ENCODE results near the gene DUSP2.

DUSP2 gene

DNA sequence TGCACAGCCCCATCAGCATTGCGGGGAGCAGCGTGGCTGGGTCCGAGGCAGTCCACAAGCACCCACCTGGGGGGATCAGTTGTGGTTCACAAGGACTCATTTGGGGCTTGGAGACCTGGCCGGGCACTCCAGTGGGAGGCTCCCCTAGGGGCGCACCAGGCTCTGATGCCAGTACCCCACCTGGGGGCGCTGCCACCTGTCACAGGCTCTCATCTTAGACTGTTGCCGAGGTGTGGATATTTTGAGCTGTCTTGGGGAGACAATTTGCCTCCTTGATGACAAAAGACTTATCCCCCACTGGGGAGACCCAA is 31.9 kb downstream of the DUSP2 start:
- FAIRE-seq = no peak

DNA sequence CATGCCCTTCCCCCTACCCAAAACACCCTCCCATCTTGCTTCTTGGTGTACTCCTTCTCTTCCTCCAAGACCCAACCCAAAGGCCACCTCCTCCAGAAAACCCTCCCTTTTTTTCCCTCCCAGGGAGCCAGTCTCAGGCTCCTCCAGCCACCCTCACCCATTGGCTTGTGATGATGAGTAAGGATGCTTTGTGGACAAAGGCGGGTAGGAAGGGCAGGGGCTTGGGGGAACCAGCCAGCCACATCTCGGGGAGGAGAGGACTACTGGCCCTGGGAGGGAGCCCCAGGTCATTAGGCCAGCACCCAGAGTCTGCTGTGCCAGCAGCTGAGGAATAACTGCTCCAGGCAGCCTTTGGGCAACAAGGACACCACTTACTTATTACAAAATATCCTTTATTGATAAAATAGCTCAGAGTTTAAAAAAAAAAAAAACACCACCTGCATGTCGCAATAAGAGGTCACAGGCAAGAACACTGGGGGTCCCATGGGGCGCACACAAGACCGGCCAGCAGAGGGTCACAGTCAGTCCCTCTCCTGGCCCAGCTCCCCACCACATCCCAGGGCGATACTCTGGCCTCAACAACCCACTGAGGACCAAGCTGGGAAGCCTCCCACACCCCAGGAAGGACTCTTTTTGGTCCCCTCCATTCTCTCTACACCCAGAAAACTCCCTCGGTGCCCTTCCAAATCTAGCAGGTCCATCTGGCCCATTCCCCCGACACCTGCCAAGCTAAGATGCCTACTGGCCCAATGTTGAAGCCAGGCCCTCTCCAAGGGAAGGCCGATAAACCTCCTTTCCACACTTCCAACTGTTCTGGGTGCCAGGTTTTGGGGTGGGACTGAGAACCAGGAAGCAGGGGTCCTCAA is 32.5 kb downstream of the DUSP2 start:
- no peak for FAIRE-seq

DNA sequence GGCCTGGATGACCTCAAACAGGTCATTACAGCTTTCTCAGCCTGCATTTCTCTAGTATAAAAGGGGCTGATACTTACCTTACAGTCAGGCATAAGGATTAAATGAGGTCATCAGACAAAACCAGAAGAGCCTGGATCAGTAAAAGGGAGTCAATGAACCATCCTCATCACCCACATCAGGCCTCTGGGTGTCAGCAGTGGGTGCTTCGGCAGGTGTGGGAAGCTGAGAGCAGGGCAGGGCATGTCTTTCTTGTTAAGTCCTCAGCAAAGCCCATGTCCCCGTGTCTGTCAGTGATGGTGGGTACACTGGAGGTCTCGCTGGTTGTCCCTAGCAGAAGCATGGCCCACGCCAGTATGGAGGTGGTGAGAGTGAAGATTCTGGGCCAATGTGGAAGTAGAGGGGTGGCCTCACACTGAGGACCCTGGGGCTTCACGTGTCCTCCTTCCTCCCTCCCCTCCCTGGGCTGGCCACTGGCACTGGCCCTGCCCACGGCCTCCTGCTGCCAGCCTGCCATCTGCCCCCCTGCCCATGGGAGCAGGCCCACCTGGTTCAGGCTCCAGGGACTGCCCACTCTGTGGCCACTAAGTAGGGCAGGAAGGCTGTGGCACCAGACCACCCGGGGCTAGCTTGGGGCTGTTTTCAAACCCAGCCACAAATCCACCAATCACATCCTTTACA is 33.3 kb downstream of the DUSP2 start:
- no peak for FAIRE-seq

DNA sequence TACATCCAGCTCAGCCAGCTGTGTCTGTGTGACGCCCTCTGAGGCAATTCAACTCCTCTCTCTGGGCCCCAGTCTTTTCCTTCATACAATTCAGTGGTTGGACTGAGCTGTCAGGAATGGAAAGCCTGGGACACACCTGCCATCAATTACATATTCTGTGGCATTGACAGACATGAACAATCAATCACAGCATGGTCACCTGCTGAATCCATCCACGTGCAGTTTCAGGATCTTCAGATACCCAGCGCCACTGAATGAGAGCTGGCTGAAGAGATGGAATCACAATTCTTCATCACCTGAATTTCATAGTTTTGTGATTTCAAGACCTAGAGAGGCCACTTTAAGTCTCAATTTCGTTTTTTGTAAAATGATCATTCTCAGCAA is 34.0 kb downstream of the DUSP2 start:
- no peak for FAIRE-seq

DNA sequence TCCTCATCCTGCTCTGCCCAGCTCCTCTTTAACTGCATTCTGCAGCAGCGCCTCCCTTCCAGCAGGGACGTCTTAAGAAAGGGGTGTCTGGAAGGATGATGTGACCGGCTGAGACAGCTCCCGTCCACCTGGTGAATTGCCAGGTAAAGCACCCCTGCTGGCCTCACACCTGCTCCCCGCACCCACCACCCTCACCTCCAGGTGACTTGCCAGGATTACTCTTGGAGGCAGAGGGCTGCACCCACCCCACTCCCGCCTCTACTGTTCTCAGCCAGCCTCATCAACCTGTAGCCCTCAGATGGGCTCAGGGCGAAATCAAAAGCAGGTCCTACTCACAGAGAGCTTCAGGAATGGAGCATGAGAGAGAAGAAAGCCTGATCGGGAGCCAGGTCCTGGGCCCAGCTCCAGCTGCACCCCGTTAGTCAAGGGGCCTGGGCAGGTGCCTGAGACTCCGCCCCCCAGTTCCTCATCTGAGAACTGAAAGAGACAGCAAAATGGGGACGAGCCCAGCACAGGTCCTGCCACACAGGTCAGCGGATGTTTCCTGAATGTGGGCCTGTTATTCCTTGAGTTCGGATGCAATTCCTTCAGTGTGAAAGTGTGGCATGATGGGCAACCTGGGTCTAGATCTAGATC is 34.5 kb downstream of the DUSP2 start:
- no peak for FAIRE-seq

DNA sequence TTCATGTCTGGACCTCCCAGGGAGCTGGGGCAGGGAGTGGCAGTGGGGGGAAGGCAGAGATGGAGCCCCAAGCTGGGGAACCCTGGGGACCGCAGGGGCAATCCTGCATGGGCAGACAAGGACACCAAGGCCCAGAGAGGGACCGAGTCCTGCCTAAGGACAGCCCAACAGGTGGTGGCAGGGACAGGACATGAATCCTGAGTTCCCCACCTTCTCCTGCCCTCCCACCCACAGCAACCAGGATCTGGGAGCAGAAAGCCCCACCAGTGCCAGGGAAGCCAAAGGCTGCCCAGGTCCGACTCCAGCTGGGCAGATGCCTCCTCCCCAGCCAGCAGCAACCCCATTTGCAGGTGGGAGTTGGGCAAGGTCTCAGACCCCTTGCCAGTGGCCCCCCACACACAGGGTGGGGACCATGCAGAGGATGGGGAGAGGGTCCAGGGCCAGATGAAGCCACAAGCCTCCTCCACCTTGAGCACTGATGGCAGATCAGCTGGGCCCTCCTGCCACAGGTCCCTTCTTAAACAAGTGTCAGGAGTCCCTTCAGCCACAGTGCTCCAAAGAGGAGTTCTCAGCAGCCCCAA is 35.2 kb downstream of the DUSP2 start:
- FAIRE-seq = no peak

DNA sequence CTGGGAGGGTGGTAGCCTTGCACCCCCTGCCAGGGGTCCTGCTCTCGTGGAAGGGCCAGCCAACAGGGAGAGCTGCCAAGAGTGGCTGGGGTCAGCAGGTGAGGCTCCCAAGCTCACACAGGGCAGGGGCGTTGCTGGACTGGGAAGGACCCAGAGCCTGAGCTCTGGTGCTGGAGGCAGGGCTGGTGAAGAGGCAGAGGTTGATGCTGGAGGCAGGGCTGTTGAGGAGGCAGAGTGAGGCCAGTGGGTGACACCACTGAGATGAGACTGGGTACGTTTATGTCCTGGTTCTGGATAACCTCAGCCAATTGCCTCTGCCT is 35.9 kb downstream of the DUSP2 start:
- FAIRE-seq = no peak

DNA sequence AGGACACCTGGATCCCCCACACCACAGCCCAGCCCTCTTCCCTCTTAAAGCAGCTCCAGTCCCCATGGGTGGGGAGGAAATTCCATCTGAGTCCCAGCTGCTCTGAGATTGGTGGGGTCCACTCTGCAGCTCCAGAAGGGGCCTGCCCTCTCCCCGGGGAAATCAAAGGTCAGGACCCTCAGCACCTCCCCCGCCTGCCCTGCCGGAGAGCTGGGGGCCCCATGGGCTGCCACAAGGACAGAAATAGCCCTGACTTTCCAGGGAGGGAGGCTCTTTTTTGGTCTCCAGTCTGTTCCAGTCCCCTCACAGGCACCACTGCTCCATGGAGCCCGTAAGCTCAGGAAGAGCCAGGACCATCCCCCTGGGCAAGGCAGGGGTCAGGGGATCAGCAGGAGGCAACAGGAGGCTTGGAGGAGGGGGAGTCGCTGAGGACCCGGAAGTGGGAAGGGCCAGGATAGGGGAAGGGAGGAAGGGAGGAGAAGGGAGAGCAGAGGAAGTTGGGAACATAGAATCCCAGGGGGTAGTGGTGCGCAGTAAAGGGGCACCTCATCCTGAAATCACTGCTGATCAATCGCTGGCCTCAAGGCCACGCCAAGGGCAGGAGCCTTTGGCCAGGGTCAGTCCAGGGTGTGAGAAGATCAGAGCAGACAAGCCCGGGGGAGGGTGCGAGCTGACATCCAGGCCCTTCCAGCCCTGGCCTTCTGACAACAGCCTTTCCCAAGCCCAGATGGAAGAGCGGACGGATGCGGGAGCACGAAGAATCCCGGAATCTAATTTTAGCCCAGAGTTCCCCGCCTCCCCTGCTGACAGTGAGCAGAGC is 36.5 kb downstream of the DUSP2 start:
- FAIRE-seq = no peak

DNA sequence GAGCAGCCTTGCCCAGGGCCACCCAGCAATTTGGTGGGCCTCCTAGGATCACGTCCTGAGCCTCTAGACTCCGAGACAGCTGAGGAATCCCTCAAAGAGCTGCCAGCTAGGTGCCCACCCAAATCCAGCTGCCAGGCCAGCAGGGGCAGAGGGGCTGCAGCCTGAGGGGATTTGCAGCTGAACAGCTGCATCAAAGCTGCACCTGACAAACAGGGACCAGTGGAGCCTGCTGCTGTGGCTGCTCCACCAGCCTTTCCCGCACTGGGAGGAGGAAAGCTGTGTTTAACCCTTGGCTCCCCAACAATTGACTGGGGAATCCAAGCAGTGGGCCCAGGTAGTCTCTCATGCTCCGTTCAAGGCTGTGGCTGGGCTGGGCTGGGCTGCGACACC is 37.1 kb downstream of the DUSP2 start:
- FAIRE-seq = no peak

DNA sequence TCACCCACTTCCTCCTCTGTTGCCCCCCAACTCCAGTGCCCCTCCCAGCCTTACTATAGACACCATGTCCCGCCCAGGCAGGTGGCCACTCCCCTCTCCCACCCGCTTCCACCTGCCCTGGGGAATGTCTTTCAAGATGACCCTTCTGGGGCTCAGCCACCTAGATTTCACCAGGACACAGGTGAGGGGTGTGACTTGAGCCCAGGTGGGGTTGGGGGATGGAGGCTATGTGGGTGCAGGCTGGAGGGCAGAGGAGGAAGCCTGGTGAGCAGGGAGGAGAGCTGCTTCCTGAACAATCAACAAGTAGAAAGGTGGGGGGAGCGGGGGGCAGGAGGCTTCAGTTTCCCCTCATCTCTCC is 37.6 kb downstream of the DUSP2 start:
- no peak for FAIRE-seq

DNA sequence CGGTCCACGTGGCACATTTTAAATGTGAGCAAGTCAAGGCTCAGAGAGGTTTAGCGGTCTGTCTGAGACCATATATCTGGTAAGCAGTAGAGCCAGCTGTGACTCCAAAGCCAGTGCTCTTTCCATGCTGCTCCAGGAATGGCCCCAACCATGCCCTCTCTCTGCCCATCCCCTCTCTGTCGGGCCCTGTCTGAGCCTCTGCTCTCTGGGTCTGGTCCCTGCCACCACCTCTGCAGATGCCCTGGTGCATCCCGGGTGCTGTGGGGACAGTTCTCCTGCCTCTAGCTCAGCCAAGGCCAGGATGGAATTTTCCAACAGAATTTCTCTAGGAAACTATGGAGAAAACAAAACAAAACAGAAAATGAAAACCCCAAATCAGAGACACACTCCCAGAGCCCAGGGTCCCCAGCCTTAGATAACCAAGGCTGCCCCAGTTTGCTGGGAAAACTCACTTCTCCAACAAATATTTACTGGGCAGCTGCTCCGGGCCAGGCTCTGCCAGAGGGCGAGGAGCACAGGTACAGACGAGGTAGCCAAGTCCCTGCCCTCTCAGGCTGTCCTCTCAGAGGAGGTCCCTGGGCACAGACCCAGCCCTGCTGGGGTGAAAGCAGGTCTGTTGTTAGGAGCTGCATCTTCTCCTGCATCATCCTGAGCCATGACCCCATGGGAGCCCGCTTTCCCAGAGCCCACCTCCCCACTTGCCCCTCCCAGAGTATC is 38.1 kb downstream of the DUSP2 start:
- no peak for FAIRE-seq

DNA sequence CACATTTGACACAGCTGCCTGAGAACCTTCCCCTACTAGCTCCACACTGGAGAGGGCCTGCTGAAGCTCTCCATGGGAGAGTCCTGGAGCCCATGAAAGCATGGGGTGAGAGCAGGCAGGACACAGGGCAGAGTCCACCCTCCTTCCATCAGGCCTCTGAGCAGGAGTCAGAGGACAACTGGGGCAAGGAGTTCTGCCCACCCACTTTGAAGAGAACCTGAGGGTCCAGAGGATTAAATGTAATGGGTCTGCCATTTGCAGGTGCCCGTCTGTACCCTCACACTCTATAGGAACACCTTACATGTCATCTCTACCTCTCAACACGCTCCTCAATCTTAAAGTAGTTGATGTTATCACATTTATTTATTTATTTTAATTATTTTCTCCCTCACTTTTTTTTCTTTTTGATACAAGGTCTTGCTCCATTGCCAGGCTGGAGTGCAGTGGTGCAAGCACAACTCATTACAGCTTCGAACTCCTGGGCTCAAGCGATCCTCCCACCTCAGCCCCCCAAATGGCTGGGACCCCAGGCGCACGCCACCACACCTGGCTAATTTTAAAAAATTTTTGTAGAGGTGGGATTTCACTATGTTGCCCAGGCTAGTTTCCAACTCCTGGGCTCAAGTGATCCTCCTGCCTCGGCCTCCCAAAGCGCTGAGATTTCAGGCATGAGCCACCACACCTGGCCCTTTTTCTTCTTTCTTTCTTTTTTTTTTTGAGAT is 39.1 kb downstream of the DUSP2 start:
- FAIRE-seq = no peak

DNA sequence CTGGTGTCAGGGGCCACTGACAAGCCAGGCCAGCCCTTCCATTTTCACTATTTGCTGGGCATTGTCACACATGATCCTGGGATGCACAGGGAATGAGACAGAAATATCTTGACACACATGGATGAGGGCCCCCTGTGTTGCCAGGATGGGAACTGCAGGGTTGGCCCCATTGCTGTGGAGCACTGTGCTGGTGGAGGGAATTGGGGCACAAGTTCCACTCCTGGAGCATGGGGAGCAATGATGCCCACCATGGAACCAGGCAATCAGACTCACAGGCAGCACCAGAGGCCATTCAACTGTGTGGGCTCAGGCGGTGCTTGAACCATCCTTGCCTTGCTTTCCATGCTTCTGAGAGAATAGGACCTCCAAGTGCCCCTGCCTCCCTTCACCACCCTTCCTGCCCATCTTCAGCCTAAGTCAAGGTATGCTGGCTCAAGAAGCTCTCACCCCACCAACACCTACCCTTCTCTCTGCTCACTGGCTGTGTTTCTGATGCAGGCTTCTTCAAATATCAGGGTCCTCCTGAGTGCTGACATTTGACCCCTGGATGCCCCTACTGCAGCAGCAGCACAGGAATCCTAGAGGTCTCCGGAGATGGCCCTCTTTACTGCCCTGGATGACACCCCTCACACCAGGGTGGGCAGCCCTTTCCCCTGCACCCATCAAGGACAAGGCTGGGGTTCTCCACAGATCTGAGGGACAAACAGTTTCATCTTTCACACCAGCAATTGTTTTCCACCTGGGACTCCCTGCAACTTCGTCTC is 39.9 kb downstream of the DUSP2 start:
- no peak for FAIRE-seq

DNA sequence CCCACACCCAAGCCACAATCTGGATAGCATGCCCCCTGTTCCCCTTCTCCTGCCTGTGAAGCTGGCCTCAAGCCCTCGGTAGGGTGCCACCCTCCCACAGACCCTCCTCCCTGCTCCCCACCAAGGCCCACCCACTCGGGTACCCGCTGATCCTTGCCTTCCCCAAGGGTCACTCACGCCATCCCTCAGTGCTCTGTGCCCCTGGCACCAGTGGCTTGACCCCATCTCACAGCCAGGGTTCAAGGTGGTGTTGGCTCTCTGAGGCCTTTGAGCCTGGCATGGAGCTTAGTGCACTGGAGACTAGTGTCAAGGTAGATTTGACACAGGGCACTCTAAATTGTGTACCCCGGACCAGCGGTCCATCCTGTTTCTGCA is 40.8 kb downstream of the DUSP2 start:
- no peak for FAIRE-seq

DNA sequence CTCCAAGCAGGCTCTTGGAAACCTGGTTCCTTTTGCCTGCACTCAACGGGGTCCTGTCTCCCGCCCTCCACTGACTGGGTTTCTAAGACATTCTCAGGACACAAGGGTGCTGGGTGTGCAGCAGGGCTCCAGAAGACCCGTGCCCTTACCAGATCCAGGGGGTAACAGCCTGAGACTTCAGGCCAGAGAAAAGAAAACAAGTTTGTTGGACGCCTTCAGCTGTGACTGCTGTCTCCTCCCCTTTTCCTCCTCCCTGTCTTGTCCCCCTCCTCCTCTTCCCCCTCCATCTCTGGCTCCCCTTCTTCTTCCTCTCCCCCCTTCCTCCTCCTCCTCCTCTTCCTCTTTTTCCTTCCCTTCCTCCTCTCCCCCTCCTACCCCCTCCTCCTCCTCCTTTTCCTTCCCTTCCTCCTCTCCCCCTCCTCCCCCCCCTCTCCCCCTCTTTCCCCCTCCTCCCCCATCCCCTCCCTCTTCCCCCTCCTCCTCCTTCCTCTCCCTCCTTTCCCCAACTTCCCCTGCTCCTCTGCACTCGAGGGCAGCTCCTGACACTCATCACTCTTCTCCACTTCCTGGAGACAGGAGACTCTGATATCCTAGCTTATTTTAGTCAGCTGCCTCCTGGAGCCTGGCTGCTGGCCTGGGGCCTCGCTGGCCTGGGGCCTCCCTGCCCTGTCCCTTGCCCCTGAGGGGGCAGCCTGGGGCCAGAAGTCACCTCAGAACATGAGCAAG is 41.3 kb downstream of the DUSP2 start:
- FAIRE-seq = no peak

DNA sequence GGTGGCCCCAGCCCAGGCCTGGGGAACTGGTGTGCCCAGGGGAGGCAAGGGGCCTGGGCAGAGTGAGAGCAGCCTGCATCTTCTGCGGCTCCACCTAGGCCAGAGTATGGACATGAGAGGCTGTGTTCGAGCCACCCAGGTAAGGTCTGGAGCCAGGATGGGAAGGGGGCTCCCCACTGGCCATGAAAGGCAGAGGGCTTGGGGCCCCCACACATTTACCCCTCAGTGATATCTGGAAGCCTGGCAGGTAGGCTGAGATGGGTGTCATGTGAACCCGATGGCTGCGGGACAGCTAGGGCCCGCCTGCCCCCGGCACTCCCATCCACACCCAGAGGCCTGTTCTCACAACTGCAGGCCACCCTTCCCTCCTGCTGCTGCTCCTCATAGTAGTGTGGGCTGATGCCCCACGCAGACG is 42.0 kb downstream of the DUSP2 start:
- FAIRE-seq = no peak

DNA sequence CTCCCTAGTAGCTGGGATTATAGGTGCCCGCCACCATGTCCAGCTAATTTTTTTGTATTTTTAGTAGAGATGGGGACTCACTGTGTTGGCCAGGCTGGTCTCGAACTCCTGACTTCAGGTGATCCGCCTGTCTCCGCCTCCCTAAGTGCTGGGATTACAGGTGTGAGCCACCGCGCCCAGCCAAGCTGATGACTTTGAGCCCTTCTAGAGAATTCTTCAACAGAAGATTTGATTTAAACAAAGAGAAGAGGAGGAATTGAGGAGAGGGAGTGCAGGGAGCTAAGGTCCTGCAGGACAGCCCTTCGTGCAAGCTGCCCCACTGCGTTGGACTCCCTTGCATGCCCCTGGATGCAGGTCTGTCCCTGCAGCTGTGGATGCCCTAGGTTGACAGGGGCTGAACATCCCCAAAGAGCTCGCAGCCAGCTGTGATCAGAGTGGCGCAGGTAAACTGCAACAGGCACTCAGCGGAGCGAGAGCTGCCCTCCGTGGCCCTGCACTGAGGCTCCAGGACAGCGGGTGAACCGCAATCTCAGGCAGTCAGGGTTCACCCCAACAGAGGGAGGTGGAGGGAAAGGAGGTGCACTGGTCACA is 42.5 kb downstream of the DUSP2 start:
- FAIRE-seq = no peak

DNA sequence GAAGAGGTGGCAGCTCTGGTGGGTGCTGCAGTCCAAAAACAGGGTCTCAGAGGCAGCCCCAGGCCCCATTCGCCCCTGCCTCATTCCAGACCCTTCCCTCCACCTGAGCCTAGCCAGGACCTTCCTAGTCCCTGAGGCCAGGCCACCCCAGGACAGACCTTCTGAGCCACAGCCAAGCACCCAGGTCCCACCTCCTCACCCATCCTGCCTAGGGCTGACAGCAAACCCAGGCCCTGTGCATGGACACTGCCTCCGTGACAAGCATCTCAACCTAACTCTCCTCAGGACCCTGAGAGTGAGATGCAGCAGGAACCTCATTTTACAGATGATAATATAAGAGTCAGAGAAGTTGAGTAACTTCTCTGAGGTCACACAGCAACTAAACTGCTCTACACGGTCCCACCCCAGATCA is 44.3 kb downstream of the DUSP2 start:
- FAIRE-seq = no peak

DNA sequence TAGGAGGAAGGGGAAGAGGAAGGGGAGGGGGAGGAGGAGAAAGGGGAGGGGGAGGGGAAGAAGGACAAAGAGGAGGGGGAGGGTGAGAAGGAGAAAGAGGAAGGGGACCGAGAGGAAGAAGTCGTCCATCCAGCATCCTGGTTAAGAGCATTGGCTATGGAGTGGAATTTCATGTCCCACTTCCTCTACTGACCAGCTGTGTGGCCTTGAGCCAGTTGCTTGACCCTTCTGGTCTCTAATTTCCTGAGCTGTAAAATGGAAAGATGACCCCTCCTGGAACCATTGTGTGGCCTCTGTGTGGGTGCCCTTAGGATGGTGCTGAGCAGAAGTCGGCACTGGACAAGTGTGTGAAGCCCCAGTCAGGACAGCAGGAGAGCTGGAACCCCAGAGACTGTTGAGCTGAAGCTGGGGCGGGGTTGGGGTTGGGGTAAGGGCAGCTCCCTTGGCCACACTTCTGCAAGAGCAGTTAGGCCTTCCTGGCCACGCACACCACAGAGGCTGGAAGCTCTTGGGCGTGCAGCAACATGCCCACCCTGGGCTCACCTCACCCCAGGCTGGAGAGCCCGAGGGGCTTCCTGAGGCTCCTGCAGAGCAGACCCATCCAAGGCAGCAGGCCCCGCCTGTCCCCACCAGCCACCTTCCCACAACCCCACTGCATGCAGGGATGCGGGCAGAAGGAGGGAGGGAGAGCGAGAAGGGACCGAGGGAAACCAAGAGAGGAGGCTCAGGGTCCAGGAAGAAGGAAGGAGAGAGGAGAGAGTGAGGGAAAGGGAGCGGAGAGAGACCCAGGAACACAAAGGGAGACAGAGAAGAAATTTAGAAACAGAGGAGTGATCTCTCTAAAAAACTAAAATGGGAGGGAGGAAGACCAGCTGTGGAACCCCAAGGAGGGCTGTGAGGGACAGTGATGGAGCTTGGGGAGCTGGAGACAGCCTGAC is 45.1 kb downstream of the DUSP2 start:
- FAIRE-seq = no peak
